Fibroblast of the aortic adventitia (primary cell): ENCODE results near the gene PTPN12. TPM values are rescaled to one million over a fixed set of nuclear protein-coding genes. Genes with fewer than 3 reads are reported as not detected.
A peak's percentile ranks its signal among the peaks of the same experiment; 100 is the strongest.

ENCODE experiments used
- DNase-seq: peaks from one replicate; pipeline ENCODE4 v3.0.0-alpha.2; 2010; ENCODE audit warnings: low read depth
- H3K4me3 ChIP-seq: 2 replicates; pipeline ENCODE4 v1.5.1; 2011; ENCODE audit warnings: low read depth, mild to moderate bottlenecking, control low read depth, low read length, moderate library complexity
- total RNA-seq: library from RNA; depleted of rRNA; stranded (reverse); fragments of >200 nt; gene quantifications from 2 replicates; pipeline ENCODE4 v1.2.3, GENCODE V29; 2012; ENCODE audit warnings: low replicate concordance
- TF ChIP-seq, protein P1 (sequence below): IDR thresholded peaks from 2 replicates; pipeline ENCODE4 v1.5.1; 2011; ENCODE audit warnings: mild to moderate bottlenecking, low read length, control low read depth, inconsistent platforms; ENCODE audit not compliant: insufficient read depth

PTPN12 gene
- total RNA-seq, 1 donor, result 54.0 TPM

- TF ChIP-seq, protein P1, sequence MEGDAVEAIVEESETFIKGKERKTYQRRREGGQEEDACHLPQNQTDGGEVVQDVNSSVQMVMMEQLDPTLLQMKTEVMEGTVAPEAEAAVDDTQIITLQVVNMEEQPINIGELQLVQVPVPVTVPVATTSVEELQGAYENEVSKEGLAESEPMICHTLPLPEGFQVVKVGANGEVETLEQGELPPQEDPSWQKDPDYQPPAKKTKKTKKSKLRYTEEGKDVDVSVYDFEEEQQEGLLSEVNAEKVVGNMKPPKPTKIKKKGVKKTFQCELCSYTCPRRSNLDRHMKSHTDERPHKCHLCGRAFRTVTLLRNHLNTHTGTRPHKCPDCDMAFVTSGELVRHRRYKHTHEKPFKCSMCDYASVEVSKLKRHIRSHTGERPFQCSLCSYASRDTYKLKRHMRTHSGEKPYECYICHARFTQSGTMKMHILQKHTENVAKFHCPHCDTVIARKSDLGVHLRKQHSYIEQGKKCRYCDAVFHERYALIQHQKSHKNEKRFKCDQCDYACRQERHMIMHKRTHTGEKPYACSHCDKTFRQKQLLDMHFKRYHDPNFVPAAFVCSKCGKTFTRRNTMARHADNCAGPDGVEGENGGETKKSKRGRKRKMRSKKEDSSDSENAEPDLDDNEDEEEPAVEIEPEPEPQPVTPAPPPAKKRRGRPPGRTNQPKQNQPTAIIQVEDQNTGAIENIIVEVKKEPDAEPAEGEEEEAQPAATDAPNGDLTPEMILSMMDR, result no peak
- no peak overlapping the region for H3K4me3 ChIP-seq
These were observed 121.8 kb downstream of the PTPN12 start for GRCh38 chr7:77658928-77659327.

DNA sequence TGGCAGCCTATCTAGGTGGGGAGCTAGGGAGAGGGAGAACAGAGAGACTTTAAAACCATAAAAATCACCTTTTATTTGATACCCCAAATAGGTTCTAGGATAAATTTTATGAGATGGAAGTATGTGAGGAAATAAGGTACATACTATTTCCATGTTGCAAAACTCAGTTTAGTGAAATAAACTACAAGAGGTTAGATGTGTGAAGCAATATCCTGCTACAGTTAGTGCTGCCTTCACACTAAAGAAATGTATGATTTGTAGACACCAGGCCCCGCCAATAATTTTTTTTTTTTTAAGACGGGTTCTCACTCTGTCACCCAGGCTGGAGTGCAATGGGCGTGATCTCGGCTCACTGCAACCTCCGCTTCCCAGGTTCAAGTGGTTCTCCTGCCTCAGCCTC, 124.7 kb downstream of the PTPN12 start:
- DNase-seq, result no peak
- TF ChIP-seq, protein P1, result no peak
- H3K4me3 ChIP-seq, result no peak overlapping the region

More at GRCh38 chr7:77658928-77659327, 121.8 kb downstream of the PTPN12 start:
- DNase-seq, result no peak

DNA sequence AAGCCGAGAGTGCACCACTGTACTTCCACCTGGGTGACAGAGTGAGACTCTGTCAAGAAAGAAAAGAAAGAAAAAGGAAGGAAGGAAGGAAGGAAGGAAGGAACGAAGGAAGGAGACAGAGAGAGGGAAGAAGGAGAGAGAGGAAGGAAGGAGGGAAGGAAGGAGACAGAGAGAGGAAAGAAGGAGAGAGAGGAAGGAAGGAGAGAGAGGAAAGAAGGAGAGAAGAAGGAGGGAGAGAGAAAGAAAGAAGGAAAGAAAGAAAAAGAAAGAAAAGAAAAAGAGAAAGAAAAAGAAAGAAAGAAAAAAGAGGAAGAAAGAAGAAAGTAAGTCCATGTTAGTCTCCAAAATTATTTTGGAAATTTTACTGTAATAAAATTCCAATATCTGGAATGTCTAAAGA, 125.8 kb downstream of the PTPN12 start:
- no peak overlapping the region for H3K4me3 ChIP-seq
- TF ChIP-seq, protein P1, result no peak
- DNase-seq, result no peak

DNA sequence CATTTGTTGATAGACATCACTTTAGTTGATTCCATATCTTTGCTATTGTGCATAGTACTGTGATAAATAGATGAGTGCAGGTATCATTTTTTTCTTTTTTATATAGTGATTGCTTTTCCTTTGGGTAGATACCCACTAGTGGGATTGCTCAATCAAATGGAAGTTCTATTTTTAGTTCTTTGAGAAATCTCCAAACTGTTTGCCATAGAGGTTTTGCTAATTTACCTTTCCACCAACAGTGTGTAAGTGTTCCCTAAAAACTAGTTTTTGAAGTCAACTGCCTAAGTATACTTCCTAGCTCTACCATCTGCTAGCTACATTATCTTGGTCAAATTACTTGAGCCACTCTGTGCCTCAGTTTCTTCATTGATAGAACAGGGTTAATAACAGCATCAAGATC, 127.6 kb downstream of the PTPN12 start:
- no peak for DNase-seq
- TF ChIP-seq, protein P1, result no peak
- H3K4me3 ChIP-seq, result no peak overlapping the region

DNA sequence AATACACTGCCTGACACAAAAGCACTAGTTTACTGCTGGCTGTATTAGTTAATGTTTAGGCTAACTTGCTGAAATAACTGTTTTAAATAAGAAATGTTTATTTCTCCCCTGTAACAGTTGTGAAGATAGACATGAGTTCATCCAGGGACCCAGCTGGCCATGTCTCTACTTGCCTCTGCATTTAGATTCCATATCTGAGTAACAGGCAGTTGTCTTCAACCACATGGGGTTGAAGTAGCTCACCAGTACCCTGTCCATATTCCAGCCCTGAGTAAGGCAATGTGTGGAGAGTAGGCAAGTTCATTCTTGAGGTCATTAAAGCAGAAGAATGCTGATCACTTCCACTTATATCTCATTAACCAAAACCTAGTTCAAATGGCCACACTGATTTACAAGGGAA, 128.1 kb downstream of the PTPN12 start:
- no peak for DNase-seq
- TF ChIP-seq, protein P1, result no peak
- no peak overlapping the region for H3K4me3 ChIP-seq

GRCh38 chr7:77667459-77668086, 130.5 kb downstream of the PTPN12 start:
- DNase-seq, result peak; percentile 44
- H3K4me3 ChIP-seq, result no peak overlapping the region
- TF ChIP-seq, protein P1, result no peak

DNA sequence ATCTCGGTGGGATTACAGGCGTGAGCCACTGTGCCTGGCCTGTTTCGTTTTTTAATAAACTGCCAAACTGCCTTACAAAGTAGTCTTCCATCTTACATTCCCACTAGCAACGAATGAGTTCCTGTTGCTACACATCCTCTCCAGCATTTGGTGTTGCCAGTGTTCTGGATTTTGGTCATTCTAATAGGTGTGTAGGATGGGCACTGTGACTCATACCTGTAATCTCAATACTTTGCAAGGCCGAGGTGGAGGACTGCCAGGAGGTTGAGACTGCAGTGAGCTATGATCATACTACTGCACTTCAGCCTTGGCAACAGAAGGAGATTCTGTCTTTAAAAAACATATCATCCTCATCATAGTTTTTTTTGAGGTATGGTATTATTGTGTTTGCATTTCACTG, 137.8 kb downstream of the PTPN12 start:
- TF ChIP-seq, protein P1, result no peak
- peak; percentile 58 for DNase-seq
- no peak overlapping the region for H3K4me3 ChIP-seq
